Calu3 (cell line): ENCODE data around the gene ABCF3. TPM values are rescaled to one million over a fixed set of nuclear protein-coding genes. Genes with fewer than 3 reads are reported as not detected.
A peak's percentile ranks its signal among the peaks of the same experiment; 100 is the strongest.

Source experiments
- BruUV-seq: library from RNA; stranded (reverse); fragments of 400-500 nt; replicated peaks from 2 replicates; lab custom pipeline; 2021; lab: Mats Ljungman, UMichigan
- CTCF ChIA-PET: fragments of 300-600 bp; sonication (Branson Sonifier 250); formaldehyde crosslinking; loops from one replicate; lab custom pipeline; 2022; ENCODE audit warnings: antibody characterized with exemption; lab: Charles Lee
- DNase-seq: peaks from one replicate; pipeline ENCODE4 v3.0.0; 2022
- H3K27ac Mint-ChIP-seq: one replicate; pipeline ENCODE4 v1.8.0; 2022; ENCODE audit warnings: mixed read lengths; ENCODE audit not compliant: unreplicated experiment
- H3K27me3 Mint-ChIP-seq: one replicate; pipeline ENCODE4 v1.8.0; 2022; ENCODE audit warnings: mixed read lengths; ENCODE audit not compliant: unreplicated experiment
- H3K36me3 Mint-ChIP-seq: one replicate; pipeline ENCODE4 v1.8.0; 2022; ENCODE audit warnings: mild to moderate bottlenecking, moderate library complexity, mixed read lengths; ENCODE audit not compliant: insufficient read depth, unreplicated experiment
- H3K4me1 Mint-ChIP-seq: one replicate; pipeline ENCODE4 v1.8.0; 2022; ENCODE audit warnings: mild to moderate bottlenecking, low read depth, mixed read lengths; ENCODE audit not compliant: unreplicated experiment
- H3K4me3 Mint-ChIP-seq: one replicate; pipeline ENCODE4 v1.8.0; 2022; ENCODE audit warnings: mild to moderate bottlenecking, low read depth, moderate library complexity, mixed read lengths; ENCODE audit not compliant: unreplicated experiment
- H3K9me3 Mint-ChIP-seq: one replicate; pipeline ENCODE4 v1.8.0; 2022; ENCODE audit warnings: low read depth, mixed read lengths; ENCODE audit not compliant: unreplicated experiment
- CTCF ChIP-seq: fragments of 200-600 bp; IDR thresholded peaks from one replicate; pipeline ENCODE4 v1.8.0; 2022; ENCODE audit warnings: antibody characterized with exemption; ENCODE audit not compliant: unreplicated experiment
- intact Hi-C: fragments of 100-400 bp; cut with micrococcal nuclease; formaldehyde crosslinking; loops from one replicate; pipeline ENCODE4 v1.10.0; 2022; ENCODE audit not compliant: unreplicated experiment
- total RNA-seq: library from RNA; stranded (reverse); gene quantifications from 2 replicates; pipeline ENCODE4 v1.2.3, GENCODE V29; 2022

The ABCF3 gene
- total RNA-seq, 1 experiment from 2014 or later: 116 TPM

- H3K27ac Mint-ChIP-seq: no peak overlapping the region
- CTCF ChIA-PET: interaction anchor here (0.6 kb wide), 1 partner anchor 68 kb away, joined by 3 read pairs; no protein-coding TSS in a partner anchor
- no peak for DNase-seq
- H3K27me3 Mint-ChIP-seq: no peaks in the 10 kb centered on the region
- peaks cover 8% of the 10 kb centered on the region for H3K4me1 Mint-ChIP-seq
- no peak for TF ChIP-seq CTCF
- BruUV-seq: no TSS peak
- intact Hi-C loops: no loop called here
- H3K36me3 Mint-ChIP-seq: peaks cover 57% of the 10 kb centered on the region
- no peaks in the 10 kb centered on the region for H3K9me3 Mint-ChIP-seq
- no peak overlapping the region for H3K4me3 Mint-ChIP-seq
Measured at GRCh38 chr3:184178521-184179138, 7.4 kb upstream of the ABCF3 start.

GRCh38 chr3:184180165-184180564 is 5.8 kb upstream of the ABCF3 start:
- CTCF ChIA-PET: interaction anchor here (0.7 kb wide), 1 partner anchor 11 kb away, joined by 3 read pairs; no protein-coding TSS in a partner anchor
- no peak for TF ChIP-seq CTCF
- no peaks in the 10 kb centered on the region for H3K9me3 Mint-ChIP-seq
- no peak overlapping the region for H3K4me3 Mint-ChIP-seq
- peaks cover 64% of the 10 kb centered on the region for H3K36me3 Mint-ChIP-seq
- no peak for DNase-seq
- no peaks in the 10 kb centered on the region for H3K27me3 Mint-ChIP-seq
- no TSS peak for BruUV-seq
- H3K27ac Mint-ChIP-seq: no peak overlapping the region
- peaks cover 12% of the 10 kb centered on the region for H3K4me1 Mint-ChIP-seq
- intact Hi-C loops: no loop called here

GRCh38 chr3:184181596-184181995 is 4.4 kb upstream of the ABCF3 start:
- Mint-ChIP-seq H3K9me3 (no peaks in the 10 kb centered on the region), H3K4me1 (peaks cover 19% of the 10 kb centered on the region), H3K36me3 (peaks cover 64% of the 10 kb centered on the region), H3K4me3 (no peak overlapping the region), H3K27me3 (no peaks in the 10 kb centered on the region), H3K27ac (no peak overlapping the region)
- no peak for TF ChIP-seq CTCF
- DNase-seq: no peak
- CTCF ChIA-PET: interaction anchor here (0.6 to 1.0 kb wide), 2 partner anchors 10 to 27 kb away, joined by 3 to 5 read pairs; no protein-coding TSS in a partner anchor
- BruUV-seq: no TSS peak
- intact Hi-C loops: no loop called here

- H3K27me3 Mint-ChIP-seq: no peaks in the 10 kb centered on the region
- no peaks in the 10 kb centered on the region for H3K9me3 Mint-ChIP-seq
- no peak overlapping the region for H3K4me3 Mint-ChIP-seq
- no peak for TF ChIP-seq CTCF
- DNase-seq: no peak
- BruUV-seq: TSS peak; percentile 4
- H3K27ac Mint-ChIP-seq: no peak overlapping the region
- H3K36me3 Mint-ChIP-seq: peaks cover 80% of the 10 kb centered on the region
- peaks cover 27% of the 10 kb centered on the region for H3K4me1 Mint-ChIP-seq
- CTCF ChIA-PET: interaction anchor here (0.9 kb wide), 1 partner anchor 14 kb away, joined by 7 read pairs; no protein-coding TSS in a partner anchor
- intact Hi-C loops: no loop called here
Measured at GRCh38 chr3:184183679-184184078, 2.3 kb upstream of the ABCF3 start.
